GM10248 (cell line): ENCODE data around the gene ZNF662.

Experiments used
- CTCF ChIA-PET: fragments of 300-600 bp; sonication (Branson Sonifier 250); formaldehyde crosslinking; extraction: SDS; loops from one replicate; lab custom pipeline; 2021; ENCODE audit warnings: antibody characterized with exemption; lab: Yijun Ruan, JAX
- POLR2A ChIA-PET: fragments of 350-650 bp; sonication (Branson Sonifier 250); formaldehyde crosslinking; extraction: SDS; loops from one replicate; lab custom pipeline; 2020; ENCODE audit warnings: antibody characterized with exemption; lab: Yijun Ruan, JAX
- DNase-seq: peaks from one replicate; pipeline ENCODE4 v3.0.0; 2012; ENCODE audit errors: extremely low spot score
- TF ChIP-seq, protein P1 (sequence below): IDR thresholded peaks from 2 replicates; pipeline ENCODE4 v1.5.1; 2012; ENCODE audit warnings: mild to moderate bottlenecking, low read depth; ENCODE audit errors: extremely low read depth, missing control alignments, control extremely low read depth

The ZNF662 gene

DNA sequence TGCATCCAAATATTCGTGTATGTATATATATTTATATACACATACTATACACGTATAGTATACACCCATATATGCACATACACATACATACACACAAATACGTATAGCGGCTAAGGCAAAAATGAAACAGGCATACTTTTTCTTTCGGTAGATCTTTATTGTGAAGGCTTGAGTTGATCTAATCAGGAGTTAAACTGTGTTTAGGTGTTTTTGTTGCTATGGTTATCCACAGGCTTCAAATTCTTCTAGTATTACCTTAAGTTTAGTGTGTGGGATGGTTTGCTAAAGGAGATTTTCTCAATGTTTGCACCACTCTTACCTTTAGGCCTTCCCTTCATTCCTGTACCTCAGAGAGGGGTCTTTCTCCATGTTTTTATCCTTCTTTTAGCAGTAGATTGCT, 28.2 kb downstream of the ZNF662 start:
- no peak for DNase-seq
- TF ChIP-seq, protein P1, sequence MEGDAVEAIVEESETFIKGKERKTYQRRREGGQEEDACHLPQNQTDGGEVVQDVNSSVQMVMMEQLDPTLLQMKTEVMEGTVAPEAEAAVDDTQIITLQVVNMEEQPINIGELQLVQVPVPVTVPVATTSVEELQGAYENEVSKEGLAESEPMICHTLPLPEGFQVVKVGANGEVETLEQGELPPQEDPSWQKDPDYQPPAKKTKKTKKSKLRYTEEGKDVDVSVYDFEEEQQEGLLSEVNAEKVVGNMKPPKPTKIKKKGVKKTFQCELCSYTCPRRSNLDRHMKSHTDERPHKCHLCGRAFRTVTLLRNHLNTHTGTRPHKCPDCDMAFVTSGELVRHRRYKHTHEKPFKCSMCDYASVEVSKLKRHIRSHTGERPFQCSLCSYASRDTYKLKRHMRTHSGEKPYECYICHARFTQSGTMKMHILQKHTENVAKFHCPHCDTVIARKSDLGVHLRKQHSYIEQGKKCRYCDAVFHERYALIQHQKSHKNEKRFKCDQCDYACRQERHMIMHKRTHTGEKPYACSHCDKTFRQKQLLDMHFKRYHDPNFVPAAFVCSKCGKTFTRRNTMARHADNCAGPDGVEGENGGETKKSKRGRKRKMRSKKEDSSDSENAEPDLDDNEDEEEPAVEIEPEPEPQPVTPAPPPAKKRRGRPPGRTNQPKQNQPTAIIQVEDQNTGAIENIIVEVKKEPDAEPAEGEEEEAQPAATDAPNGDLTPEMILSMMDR: no peak
- ChIA-PET POLR2A (no interaction called here), CTCF (no interaction called here)

- ChIA-PET POLR2A (no interaction called here), CTCF (interaction anchor here (1.3 kb wide), 1 partner anchor 27 kb away, joined by 3 read pairs; no protein-coding TSS in a partner anchor)
- TF ChIP-seq, protein P1: no peak
- DNase-seq: no peak
These were observed 29.0 kb downstream of the ZNF662 start for GRCh38 chr3:42934910-42935309.

GRCh38 chr3:42935472-42935871, 29.5 kb downstream of the ZNF662 start:
- no peak for DNase-seq
- TF ChIP-seq, protein P1: no peak
- POLR2A ChIA-PET: no interaction called here
- CTCF ChIA-PET: interaction anchor here (1.3 kb wide), 1 partner anchor 27 kb away, joined by 3 read pairs; no protein-coding TSS in a partner anchor

- DNase-seq: no peak
- CTCF ChIA-PET: no interaction called here
- TF ChIP-seq, protein P1: no peak
- POLR2A ChIA-PET: no interaction called here
These were observed 30.4 kb downstream of the ZNF662 start for GRCh38 chr3:42936157-42936981.

GRCh38 chr3:42937334-42937733, 31.4 kb downstream of the ZNF662 start:
- no peak for DNase-seq
- CTCF ChIA-PET: interaction anchor here (1.2 kb wide), 1 partner anchor 24 kb away, joined by 3 read pairs; no protein-coding TSS in a partner anchor
- POLR2A ChIA-PET: no interaction called here
- TF ChIP-seq, protein P1: no peak

GRCh38 chr3:42942693-42943092, 36.8 kb downstream of the ZNF662 start:
- TF ChIP-seq, protein P1: no peak
- no peak for DNase-seq
- CTCF ChIA-PET: interaction anchor here (1.0 kb wide), 1 partner anchor 8 kb away, joined by 4 read pairs; no protein-coding TSS in a partner anchor
- POLR2A ChIA-PET: no interaction called here
